GM10266 (cell line): ENCODE measurements around the gene NASP.

Source experiments
- DNase-seq: peaks from one replicate; pipeline ENCODE4 v3.0.0; 2012; ENCODE audit errors: extremely low spot score
- CTCF ChIP-seq: IDR thresholded peaks from 2 replicates; pipeline ENCODE4 v1.5.1; 2012; ENCODE audit warnings: mild to moderate bottlenecking, low read depth; ENCODE audit not compliant: control insufficient read depth, insufficient read depth; ENCODE audit errors: missing control alignments

Gene NASP

GRCh38 chr1:45569962-45570581 is 13.8 kb upstream of the NASP start:
- peak; percentile 59 for DNase-seq
- TF ChIP-seq CTCF, result peak; percentile 99

GRCh38 chr1:45570631-45571030 is 13.2 kb upstream of the NASP start:
- TF ChIP-seq CTCF, result no peak

GRCh38 chr1:45573231-45573804 is 10.5 kb upstream of the NASP start:
- TF ChIP-seq CTCF, result peak; percentile 23
- no peak for DNase-seq

More at GRCh38 chr1:45570631-45571030, 13.2 kb upstream of the NASP start:
- no peak for DNase-seq

- no peak for TF ChIP-seq CTCF
Observed at GRCh38 chr1:45574105-45574626, 9.7 kb upstream of the NASP start.

GRCh38 chr1:45583264-45583665 is 576 bp upstream of the NASP start:
- no peak for TF ChIP-seq CTCF
- peak; percentile 95 for DNase-seq

More at GRCh38 chr1:45574105-45574626, 9.7 kb upstream of the NASP start:
- DNase-seq, result no peak

GRCh38 chr1:45584351-45585109 is 689 bp downstream of the NASP start:
- TF ChIP-seq CTCF, result peak; percentile 15
- DNase-seq, result peak; percentile 89

- no peak for DNase-seq
- TF ChIP-seq CTCF, result no peak
Observed at GRCh38 chr1:45585110-45585426, 1.2 kb downstream of the NASP start.
